WTC11 (cell line): ENCODE data around the gene YKT6. TPM values are rescaled to one million over a fixed set of nuclear protein-coding genes. Genes with fewer than 3 reads are reported as not detected.

Experiments
- ATAC-seq: fragments of 200-7000 bp; cut with Tn5 transposase; 2 replicates; pipeline ENCODE4 v1.10.0; 2021; ENCODE audit warnings: mild to moderate bottlenecking, moderate library complexity
- CTCF ChIA-PET: fragments of 300-600 bp; sonication (Branson Sonifier 250); formaldehyde crosslinking; loops from one replicate; lab custom pipeline; 2021; ENCODE audit warnings: antibody characterized with exemption; lab: Charles Lee
- POLR2A ChIA-PET: fragments of 350-600 bp; sonication (Branson Sonifier 250); formaldehyde crosslinking; loops from one replicate; lab custom pipeline; 2021; ENCODE audit warnings: antibody characterized with exemption; lab: Charles Lee
- DNase-seq: peaks from one replicate; pipeline ENCODE4 v3.0.0; 2021; ENCODE audit warnings: low spot score
- H3K27ac Mint-ChIP-seq: 2 replicates; pipeline ENCODE4 v1.8.0; 2021; ENCODE audit warnings: mixed read lengths
- H3K27me3 Mint-ChIP-seq: 2 replicates; pipeline ENCODE4 v1.8.0; 2021; ENCODE audit warnings: low read depth, mild to moderate bottlenecking, moderate library complexity, mixed read lengths
- H3K36me3 Mint-ChIP-seq: 2 replicates; pipeline ENCODE4 v1.8.0; 2021; ENCODE audit warnings: mixed read lengths
- H3K4me1 Mint-ChIP-seq: 2 replicates; pipeline ENCODE4 v1.8.0; 2022; ENCODE audit warnings: mixed read lengths
- H3K4me3 Mint-ChIP-seq: 2 replicates; pipeline ENCODE4 v1.8.0; 2021; ENCODE audit warnings: mild to moderate bottlenecking, moderate library complexity, mixed read lengths
- H3K9me3 Mint-ChIP-seq: 2 replicates; pipeline ENCODE4 v1.8.0; 2021; ENCODE audit warnings: mixed read lengths
- CREB1 ChIP-seq: sonication (generic); formaldehyde crosslinking; IDR thresholded peaks from 2 replicates; pipeline ENCODE4 v1.8.0; 2023; ENCODE audit warnings: mild to moderate bottlenecking, missing genetic modification reagents
- EMX1 ChIP-seq: fragments of 250-450 bp; sonication (Bioruptor Pico); IDR thresholded peaks from 2 replicates; pipeline ENCODE4 v1.8.0; 2021; ENCODE audit warnings: mild to moderate bottlenecking
- GABPB1 ChIP-seq: sonication (generic); formaldehyde crosslinking; IDR thresholded peaks from 2 replicates; pipeline ENCODE4 v1.8.1; 2023; ENCODE audit warnings: mild to moderate bottlenecking, missing genetic modification reagents
- GTF2I ChIP-seq: fragments of 250-450 bp; sonication (Bioruptor Pico); conservative IDR thresholded peaks from 2 replicates; pipeline ENCODE4 v1.4.0; 2021; ENCODE audit warnings: mild to moderate bottlenecking
- JUN ChIP-seq: sonication (generic); formaldehyde crosslinking; IDR thresholded peaks from 2 replicates; pipeline ENCODE4 v1.8.0; 2023; ENCODE audit warnings: mild to moderate bottlenecking, missing genetic modification reagents
- NR3C1 ChIP-seq: sonication (generic); formaldehyde crosslinking; conservative IDR thresholded peaks from 2 replicates; pipeline ENCODE4 v1.8.1; 2023; ENCODE audit warnings: low read depth, mild to moderate bottlenecking, missing genetic modification reagents
- SMAD4 ChIP-seq: sonication (generic); formaldehyde crosslinking; IDR thresholded peaks from 2 replicates; pipeline ENCODE4 v1.8.0; 2022; ENCODE audit warnings: mild to moderate bottlenecking, missing genetic modification reagents
- ZNF121 ChIP-seq: sonication (generic); formaldehyde crosslinking; IDR thresholded peaks from 2 replicates; pipeline ENCODE4 v1.8.0; 2023; ENCODE audit warnings: missing genetic modification reagents
- ZNF219 ChIP-seq: sonication (generic); formaldehyde crosslinking; IDR thresholded peaks from 2 replicates; pipeline ENCODE4 v1.8.0; 2023; ENCODE audit warnings: missing genetic modification reagents, mild to moderate bottlenecking, borderline replicate concordance
- ZNF232 ChIP-seq: sonication (generic); formaldehyde crosslinking; IDR thresholded peaks from 2 replicates; pipeline ENCODE4 v1.8.0; 2022; ENCODE audit warnings: mild to moderate bottlenecking, missing genetic modification reagents
- ZNF396 ChIP-seq: fragments of 250-450 bp; sonication (Bioruptor Pico); IDR thresholded peaks from 2 replicates; pipeline ENCODE4 v1.8.0; 2021; ENCODE audit warnings: mild to moderate bottlenecking, moderate library complexity, borderline replicate concordance
- total RNA-seq: library from RNA; stranded (reverse); gene quantifications from 3 replicates; pipeline ENCODE4 v1.2.3, GENCODE V29; 2021
- TF ChIP-seq, protein P1 (sequence below): sonication (generic); formaldehyde crosslinking; IDR thresholded peaks from 2 replicates; pipeline ENCODE4 v1.8.0; 2023; ENCODE audit warnings: mild to moderate bottlenecking, missing genetic modification reagents
- TF ChIP-seq, protein P2 (sequence below): sonication (generic); formaldehyde crosslinking; IDR thresholded peaks from 2 replicates; pipeline ENCODE4 v1.8.0; 2022; ENCODE audit warnings: mild to moderate bottlenecking, missing genetic modification reagents
- TF ChIP-seq, protein P3 (sequence below): sonication (generic); formaldehyde crosslinking; IDR thresholded peaks from 2 replicates; pipeline ENCODE4 v1.8.1; 2022; ENCODE audit warnings: low read depth, mild to moderate bottlenecking, moderate library complexity, missing genetic modification reagents, borderline replicate concordance
- TF ChIP-seq, protein P4 (sequence below): sonication (generic); formaldehyde crosslinking; conservative IDR thresholded peaks from 2 replicates; pipeline ENCODE4 v1.8.1; 2023; ENCODE audit warnings: mild to moderate bottlenecking, low read depth, missing genetic modification reagents, moderate library complexity
- TF ChIP-seq, protein P5 (sequence below): fragments of 250-450 bp; sonication (Bioruptor Pico); IDR thresholded peaks from 2 replicates; pipeline ENCODE4 v1.9.0; 2021; ENCODE audit warnings: mild to moderate bottlenecking
- TF ChIP-seq, protein P6 (sequence below): sonication (generic); formaldehyde crosslinking; IDR thresholded peaks from 2 replicates; pipeline ENCODE4 v1.8.0; 2022; ENCODE audit warnings: mild to moderate bottlenecking, missing genetic modification reagents
- TF ChIP-seq, protein P7 (sequence below): fragments of 250-450 bp; sonication (Bioruptor Pico); IDR thresholded peaks from 2 replicates; pipeline ENCODE4 v1.8.0; 2021; ENCODE audit warnings: mild to moderate bottlenecking
- TF ChIP-seq, protein P8 (sequence below): sonication (generic); formaldehyde crosslinking; IDR thresholded peaks from 2 replicates; pipeline ENCODE4 v1.8.1; 2022; ENCODE audit warnings: mild to moderate bottlenecking, moderate library complexity, missing genetic modification reagents

YKT6 gene
- total RNA-seq, 1 experiment from 2014 or later = 102 TPM

DNA sequence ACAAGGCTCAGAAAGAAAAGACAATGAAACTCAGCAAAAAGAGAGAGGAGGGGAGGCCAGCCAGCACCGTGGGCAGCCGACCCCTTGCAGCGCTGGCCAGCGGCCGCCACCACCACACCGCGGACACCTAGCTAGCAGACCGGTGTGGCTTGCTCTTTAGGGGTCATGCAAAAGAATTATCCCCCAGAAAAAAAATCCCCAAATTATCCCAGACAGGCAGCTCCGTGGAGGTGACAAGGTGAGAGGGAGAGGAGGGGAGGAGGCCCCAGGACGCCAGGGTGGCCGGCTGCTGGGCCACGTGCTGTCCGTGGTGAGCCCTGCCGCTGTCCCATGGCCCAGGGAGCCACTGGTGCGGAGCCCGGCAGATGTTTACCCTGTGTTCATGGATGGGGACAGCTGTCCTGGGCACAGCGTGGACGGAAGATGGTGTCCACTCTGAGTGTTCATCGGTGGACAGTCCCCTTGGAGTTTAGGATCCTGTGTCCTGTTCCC, 16.5 kb downstream of the YKT6 start (continued):
- TF ChIP-seq, protein P1, sequence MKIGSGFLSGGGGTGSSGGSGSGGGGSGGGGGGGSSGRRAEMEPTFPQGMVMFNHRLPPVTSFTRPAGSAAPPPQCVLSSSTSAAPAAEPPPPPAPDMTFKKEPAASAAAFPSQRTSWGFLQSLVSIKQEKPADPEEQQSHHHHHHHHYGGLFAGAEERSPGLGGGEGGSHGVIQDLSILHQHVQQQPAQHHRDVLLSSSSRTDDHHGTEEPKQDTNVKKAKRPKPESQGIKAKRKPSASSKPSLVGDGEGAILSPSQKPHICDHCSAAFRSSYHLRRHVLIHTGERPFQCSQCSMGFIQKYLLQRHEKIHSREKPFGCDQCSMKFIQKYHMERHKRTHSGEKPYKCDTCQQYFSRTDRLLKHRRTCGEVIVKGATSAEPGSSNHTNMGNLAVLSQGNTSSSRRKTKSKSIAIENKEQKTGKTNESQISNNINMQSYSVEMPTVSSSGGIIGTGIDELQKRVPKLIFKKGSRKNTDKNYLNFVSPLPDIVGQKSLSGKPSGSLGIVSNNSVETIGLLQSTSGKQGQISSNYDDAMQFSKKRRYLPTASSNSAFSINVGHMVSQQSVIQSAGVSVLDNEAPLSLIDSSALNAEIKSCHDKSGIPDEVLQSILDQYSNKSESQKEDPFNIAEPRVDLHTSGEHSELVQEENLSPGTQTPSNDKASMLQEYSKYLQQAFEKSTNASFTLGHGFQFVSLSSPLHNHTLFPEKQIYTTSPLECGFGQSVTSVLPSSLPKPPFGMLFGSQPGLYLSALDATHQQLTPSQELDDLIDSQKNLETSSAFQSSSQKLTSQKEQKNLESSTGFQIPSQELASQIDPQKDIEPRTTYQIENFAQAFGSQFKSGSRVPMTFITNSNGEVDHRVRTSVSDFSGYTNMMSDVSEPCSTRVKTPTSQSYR = no peak
- no peak for TF ChIP-seq ZNF396
- TF ChIP-seq, protein P2, sequence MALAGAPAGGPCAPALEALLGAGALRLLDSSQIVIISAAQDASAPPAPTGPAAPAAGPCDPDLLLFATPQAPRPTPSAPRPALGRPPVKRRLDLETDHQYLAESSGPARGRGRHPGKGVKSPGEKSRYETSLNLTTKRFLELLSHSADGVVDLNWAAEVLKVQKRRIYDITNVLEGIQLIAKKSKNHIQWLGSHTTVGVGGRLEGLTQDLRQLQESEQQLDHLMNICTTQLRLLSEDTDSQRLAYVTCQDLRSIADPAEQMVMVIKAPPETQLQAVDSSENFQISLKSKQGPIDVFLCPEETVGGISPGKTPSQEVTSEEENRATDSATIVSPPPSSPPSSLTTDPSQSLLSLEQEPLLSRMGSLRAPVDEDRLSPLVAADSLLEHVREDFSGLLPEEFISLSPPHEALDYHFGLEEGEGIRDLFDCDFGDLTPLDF (CRISPR knock-in tag) = no peak
- TF ChIP-seq, protein P3, sequence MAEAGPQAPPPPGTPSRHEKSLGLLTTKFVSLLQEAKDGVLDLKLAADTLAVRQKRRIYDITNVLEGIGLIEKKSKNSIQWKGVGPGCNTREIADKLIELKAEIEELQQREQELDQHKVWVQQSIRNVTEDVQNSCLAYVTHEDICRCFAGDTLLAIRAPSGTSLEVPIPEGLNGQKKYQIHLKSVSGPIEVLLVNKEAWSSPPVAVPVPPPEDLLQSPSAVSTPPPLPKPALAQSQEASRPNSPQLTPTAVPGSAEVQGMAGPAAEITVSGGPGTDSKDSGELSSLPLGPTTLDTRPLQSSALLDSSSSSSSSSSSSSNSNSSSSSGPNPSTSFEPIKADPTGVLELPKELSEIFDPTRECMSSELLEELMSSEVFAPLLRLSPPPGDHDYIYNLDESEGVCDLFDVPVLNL (CRISPR knock-in tag) = no peak
- no peak for TF ChIP-seq CREB1 (CRISPR knock-in tag)
- TF ChIP-seq, protein P4, sequence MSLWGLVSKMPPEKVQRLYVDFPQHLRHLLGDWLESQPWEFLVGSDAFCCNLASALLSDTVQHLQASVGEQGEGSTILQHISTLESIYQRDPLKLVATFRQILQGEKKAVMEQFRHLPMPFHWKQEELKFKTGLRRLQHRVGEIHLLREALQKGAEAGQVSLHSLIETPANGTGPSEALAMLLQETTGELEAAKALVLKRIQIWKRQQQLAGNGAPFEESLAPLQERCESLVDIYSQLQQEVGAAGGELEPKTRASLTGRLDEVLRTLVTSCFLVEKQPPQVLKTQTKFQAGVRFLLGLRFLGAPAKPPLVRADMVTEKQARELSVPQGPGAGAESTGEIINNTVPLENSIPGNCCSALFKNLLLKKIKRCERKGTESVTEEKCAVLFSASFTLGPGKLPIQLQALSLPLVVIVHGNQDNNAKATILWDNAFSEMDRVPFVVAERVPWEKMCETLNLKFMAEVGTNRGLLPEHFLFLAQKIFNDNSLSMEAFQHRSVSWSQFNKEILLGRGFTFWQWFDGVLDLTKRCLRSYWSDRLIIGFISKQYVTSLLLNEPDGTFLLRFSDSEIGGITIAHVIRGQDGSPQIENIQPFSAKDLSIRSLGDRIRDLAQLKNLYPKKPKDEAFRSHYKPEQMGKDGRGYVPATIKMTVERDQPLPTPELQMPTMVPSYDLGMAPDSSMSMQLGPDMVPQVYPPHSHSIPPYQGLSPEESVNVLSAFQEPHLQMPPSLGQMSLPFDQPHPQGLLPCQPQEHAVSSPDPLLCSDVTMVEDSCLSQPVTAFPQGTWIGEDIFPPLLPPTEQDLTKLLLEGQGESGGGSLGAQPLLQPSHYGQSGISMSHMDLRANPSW (CRISPR knock-in tag) = no peak
- TF ChIP-seq, protein P5, sequence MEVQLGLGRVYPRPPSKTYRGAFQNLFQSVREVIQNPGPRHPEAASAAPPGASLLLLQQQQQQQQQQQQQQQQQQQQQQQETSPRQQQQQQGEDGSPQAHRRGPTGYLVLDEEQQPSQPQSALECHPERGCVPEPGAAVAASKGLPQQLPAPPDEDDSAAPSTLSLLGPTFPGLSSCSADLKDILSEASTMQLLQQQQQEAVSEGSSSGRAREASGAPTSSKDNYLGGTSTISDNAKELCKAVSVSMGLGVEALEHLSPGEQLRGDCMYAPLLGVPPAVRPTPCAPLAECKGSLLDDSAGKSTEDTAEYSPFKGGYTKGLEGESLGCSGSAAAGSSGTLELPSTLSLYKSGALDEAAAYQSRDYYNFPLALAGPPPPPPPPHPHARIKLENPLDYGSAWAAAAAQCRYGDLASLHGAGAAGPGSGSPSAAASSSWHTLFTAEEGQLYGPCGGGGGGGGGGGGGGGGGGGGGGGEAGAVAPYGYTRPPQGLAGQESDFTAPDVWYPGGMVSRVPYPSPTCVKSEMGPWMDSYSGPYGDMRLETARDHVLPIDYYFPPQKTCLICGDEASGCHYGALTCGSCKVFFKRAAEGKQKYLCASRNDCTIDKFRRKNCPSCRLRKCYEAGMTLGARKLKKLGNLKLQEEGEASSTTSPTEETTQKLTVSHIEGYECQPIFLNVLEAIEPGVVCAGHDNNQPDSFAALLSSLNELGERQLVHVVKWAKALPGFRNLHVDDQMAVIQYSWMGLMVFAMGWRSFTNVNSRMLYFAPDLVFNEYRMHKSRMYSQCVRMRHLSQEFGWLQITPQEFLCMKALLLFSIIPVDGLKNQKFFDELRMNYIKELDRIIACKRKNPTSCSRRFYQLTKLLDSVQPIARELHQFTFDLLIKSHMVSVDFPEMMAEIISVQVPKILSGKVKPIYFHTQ = no peak
- TF ChIP-seq, protein P6, sequence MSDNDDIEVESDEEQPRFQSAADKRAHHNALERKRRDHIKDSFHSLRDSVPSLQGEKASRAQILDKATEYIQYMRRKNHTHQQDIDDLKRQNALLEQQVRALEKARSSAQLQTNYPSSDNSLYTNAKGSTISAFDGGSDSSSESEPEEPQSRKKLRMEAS (CRISPR knock-in tag) = no peak
- no peak for TF ChIP-seq ZNF121
- TF ChIP-seq SMAD4 (CRISPR knock-in tag) = no peak

DNA sequence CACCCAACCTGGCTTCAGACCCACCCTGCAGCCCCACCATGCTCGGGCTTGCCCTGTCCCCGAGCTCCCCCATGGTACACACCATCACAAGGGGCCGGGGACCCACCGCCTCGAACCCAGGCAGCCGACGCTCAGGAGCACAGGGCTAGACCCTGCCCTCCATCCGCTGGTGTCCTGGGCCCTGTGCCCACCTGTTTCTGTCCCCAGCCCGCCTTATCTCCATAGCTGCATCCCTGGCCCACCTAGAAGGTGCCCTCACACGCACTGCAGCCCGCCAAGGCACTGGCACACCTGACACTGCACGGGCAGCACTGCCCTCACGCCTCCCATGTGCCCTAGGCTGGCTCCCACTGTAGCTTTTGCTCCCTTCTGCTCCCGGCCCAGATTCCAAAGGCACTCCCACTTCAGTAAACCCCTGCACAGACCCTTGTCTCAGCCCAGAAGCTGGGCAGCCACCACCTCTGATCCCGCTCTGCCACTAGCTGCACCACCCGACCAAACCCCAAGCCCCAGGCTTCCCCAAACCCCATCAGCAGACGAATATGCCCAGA, 17.1 kb downstream of the YKT6 start:
- ATAC-seq (peak; percentile 5; the same call in 1 of the 2 replicates), DNase-seq (no peak)
- Mint-ChIP-seq H3K27ac (peak overlapping the region; percentile 54), H3K27me3 (no peaks in the 10 kb centered on the region), H3K4me3 (no peak overlapping the region; the same call in 1 of the 2 replicates), H3K36me3 (no peaks in the 10 kb centered on the region), H3K9me3 (no peaks in the 10 kb centered on the region), H3K4me1 (peaks cover 30% of the 10 kb centered on the region)
- ChIA-PET CTCF (interaction anchor here (0.7 to 3.5 kb wide), 21 partner anchors 11 to 347 kb away, joined by 3 to 27 read pairs (median 4); partner anchors contain the start of genes PGAM2 and YKT6), POLR2A (interaction anchor here (0.6 kb wide), 1 partner anchor 515 kb away, joined by 3 read pairs; no protein-coding TSS in a partner anchor)
- TF ChIP-seq JUN (no peak), GABPB1 (CRISPR knock-in tag) (no peak), GTF2I (CRISPR knock-in tag) (no peak), ZNF232 (CRISPR knock-in tag) (no peak), NR3C1 (no peak), EMX1 (CRISPR knock-in tag) (no peak), ZNF219 (CRISPR knock-in tag) (no peak)
- TF ChIP-seq, protein P1 = no peak
- TF ChIP-seq, protein P7, sequence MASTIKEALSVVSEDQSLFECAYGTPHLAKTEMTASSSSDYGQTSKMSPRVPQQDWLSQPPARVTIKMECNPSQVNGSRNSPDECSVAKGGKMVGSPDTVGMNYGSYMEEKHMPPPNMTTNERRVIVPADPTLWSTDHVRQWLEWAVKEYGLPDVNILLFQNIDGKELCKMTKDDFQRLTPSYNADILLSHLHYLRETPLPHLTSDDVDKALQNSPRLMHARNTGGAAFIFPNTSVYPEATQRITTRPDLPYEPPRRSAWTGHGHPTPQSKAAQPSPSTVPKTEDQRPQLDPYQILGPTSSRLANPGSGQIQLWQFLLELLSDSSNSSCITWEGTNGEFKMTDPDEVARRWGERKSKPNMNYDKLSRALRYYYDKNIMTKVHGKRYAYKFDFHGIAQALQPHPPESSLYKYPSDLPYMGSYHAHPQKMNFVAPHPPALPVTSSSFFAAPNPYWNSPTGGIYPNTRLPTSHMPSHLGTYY (CRISPR knock-in tag) = no peak
- TF ChIP-seq, protein P8, sequence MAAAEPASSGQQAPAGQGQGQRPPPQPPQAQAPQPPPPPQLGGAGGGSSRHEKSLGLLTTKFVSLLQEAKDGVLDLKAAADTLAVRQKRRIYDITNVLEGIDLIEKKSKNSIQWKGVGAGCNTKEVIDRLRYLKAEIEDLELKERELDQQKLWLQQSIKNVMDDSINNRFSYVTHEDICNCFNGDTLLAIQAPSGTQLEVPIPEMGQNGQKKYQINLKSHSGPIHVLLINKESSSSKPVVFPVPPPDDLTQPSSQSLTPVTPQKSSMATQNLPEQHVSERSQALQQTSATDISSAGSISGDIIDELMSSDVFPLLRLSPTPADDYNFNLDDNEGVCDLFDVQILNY (CRISPR knock-in tag) = no peak
